ENCODE measurements around the gene MTMR8. TPM values are rescaled to one million over a fixed set of nuclear protein-coding genes. Genes with fewer than 3 reads are reported as not detected.
"Not testable (repeated sequence)": the region's sequence is repeated elsewhere in the genome, so short reads cannot be mapped to it uniquely, and the experiment has no call there.

MTMR8 gene
- total and polyA plus RNA-seq, 10 donors, result 0.22 to 9.1 (median 4.6) TPM

DNA sequence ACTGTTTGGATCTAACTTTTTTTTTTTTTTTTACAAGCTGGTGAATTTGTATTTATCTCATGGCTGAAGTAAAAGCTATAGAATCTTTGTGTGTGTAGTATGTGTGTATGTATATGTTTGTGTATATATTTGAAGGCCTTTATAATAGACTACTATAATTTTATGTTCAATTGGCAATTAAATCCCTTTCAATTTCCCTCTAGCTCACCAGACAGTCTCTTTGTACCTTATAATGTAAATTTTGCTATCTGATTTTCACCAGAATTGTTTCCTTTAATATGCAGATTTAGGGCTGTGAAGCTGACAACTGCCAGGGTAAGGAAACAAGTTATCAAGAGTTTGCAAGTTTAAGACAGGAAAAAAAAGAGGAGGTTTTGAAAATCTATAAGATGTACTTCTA, 33.1 kb upstream of the MTMR8 start:
- Histone ChIP-seq H3K9me3 (peaks cover 0 to 8% (median 0%) of the 10 kb centered on the region in 8 donors), H3K36me3 (no peaks in the 10 kb centered on the region), H3K27me3 (replicated peaks in 1 of 7) (no peaks in the 10 kb centered on the region), H3K27ac (no peak overlapping the region), H3K4me1 (no peaks in the 10 kb centered on the region), H3K4me3 (no peak overlapping the region)
- no peak for DNase-seq
- TF ChIP-seq POLR2A (IDR thresholded peaks at IDR 0.05) (no peak), POLR2AphosphoS5 (IDR thresholded peaks at IDR 0.05) (no peak)
- intact Hi-C loops (cut with DNase I; ENCODE audit: low total_unique reads), result no loop called here

DNA sequence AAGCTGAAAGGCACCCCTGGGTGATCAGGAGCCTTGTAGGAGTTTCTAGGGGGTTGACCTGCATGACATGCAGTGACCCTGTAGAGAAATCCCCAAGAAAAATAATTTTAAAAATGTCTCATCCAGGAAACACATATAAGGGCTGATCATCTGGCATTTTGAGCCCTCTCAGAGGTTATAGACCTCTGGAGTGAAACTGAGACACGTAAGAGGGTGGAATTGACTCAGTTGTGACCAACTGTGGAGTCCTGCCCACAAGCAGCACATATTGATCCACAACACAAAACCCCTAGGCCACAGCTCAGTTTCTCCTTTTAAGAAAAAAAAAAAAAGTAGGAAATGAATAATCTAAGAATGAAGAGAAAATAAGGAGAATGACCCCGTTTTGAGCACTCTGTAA, 32.5 kb upstream of the MTMR8 start:
- H3K27me3 ChIP-seq (replicated peaks in 1 of 7), result no peaks in the 10 kb centered on the region
- 40 to 49% (median 42%) methylated on average over 2 of the region's 2 CpGs for WGBS, 5 donors
- TF ChIP-seq, protein P1, sequence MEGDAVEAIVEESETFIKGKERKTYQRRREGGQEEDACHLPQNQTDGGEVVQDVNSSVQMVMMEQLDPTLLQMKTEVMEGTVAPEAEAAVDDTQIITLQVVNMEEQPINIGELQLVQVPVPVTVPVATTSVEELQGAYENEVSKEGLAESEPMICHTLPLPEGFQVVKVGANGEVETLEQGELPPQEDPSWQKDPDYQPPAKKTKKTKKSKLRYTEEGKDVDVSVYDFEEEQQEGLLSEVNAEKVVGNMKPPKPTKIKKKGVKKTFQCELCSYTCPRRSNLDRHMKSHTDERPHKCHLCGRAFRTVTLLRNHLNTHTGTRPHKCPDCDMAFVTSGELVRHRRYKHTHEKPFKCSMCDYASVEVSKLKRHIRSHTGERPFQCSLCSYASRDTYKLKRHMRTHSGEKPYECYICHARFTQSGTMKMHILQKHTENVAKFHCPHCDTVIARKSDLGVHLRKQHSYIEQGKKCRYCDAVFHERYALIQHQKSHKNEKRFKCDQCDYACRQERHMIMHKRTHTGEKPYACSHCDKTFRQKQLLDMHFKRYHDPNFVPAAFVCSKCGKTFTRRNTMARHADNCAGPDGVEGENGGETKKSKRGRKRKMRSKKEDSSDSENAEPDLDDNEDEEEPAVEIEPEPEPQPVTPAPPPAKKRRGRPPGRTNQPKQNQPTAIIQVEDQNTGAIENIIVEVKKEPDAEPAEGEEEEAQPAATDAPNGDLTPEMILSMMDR (IDR thresholded peaks at IDR 0.05 in 8 of 11, conservative IDR thresholded peaks at IDR 0.05 in 3 of 11), result no peak
- TF ChIP-seq POLR2AphosphoS5 (IDR thresholded peaks at IDR 0.05), result no peak
- TF ChIP-seq POLR2A (IDR thresholded peaks at IDR 0.05), result no peak
- no peak for DNase-seq
- H3K9me3 ChIP-seq, result peaks cover 0 to 8% (median 0%) of the 10 kb centered on the region in 8 donors
- intact Hi-C loops (cut with DNase I; ENCODE audit: low total_unique reads), result no loop called here
- no peak overlapping the region for H3K27ac ChIP-seq
- H3K4me1 ChIP-seq, result no peaks in the 10 kb centered on the region
- no peak overlapping the region for H3K4me3 ChIP-seq
- H3K36me3 ChIP-seq, result no peaks in the 10 kb centered on the region

DNA sequence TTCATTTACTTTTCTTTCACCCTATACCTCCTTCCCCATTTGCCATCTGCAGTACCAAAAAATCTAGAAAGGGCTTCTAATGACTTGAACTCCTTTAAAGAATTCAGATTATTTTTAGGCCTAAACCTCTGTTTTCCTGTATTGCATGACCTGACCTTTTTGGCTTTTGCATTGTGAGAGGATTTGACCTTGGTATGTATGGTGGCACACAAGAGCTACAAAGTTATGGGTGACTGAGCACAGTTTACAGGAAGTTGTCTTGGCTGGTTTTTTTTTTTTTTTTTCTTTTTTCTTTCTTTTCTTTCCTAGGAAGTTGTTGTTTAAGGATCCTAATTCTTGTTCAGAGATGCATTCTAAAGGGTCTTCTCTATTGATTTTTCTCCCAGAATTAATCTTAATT, 32.0 kb upstream of the MTMR8 start:
- H3K4me1 ChIP-seq, result no peaks in the 10 kb centered on the region
- H3K4me3 ChIP-seq, result no peak overlapping the region
- H3K9me3 ChIP-seq, result peaks cover 0 to 8% (median 0%) of the 10 kb centered on the region in 8 donors
- TF ChIP-seq POLR2AphosphoS5 (IDR thresholded peaks at IDR 0.05), result no peak
- TF ChIP-seq, protein P1 (IDR thresholded peaks at IDR 0.05 in 8 of 11, conservative IDR thresholded peaks at IDR 0.05 in 3 of 11), result no peak
- no peak for TF ChIP-seq POLR2A (IDR thresholded peaks at IDR 0.05)
- intact Hi-C loops (cut with DNase I; ENCODE audit: low total_unique reads), result no loop called here
- no peak for DNase-seq
- no peaks in the 10 kb centered on the region for H3K36me3 ChIP-seq
- no peaks in the 10 kb centered on the region for H3K27me3 ChIP-seq (replicated peaks in 1 of 7)
- no peak overlapping the region for H3K27ac ChIP-seq

- peaks cover 0 to 11% (median 0%) of the 10 kb centered on the region in 8 donors for H3K9me3 ChIP-seq
- H3K4me3 ChIP-seq; intact Hi-C loops (cut with DNase I; ENCODE audit: low total_unique reads); H3K27me3 ChIP-seq (replicated peaks in 1 of 7); H3K27ac ChIP-seq; H3K4me1 ChIP-seq; H3K36me3 ChIP-seq; DNase-seq: not testable (repeated sequence)
- WGBS, 5 donors, result 87 to 94% (median 93%) methylated on average over 3 to 4 of the region's 4 CpGs
These were observed 14.5 kb upstream of the MTMR8 start for GRCh38 chrX:64409730-64410129.

GRCh38 chrX:64398088-64398487, 2.8 kb upstream of the MTMR8 start:
- no peaks in the 10 kb centered on the region for H3K9me3 ChIP-seq
- no peaks in the 10 kb centered on the region for H3K36me3 ChIP-seq
- TF ChIP-seq POLR2AphosphoS5 (IDR thresholded peaks at IDR 0.05) (no peak), POLR2A (IDR thresholded peaks at IDR 0.05) (no peak)
- TF ChIP-seq, protein P1 (IDR thresholded peaks at IDR 0.05 in 8 of 11, conservative IDR thresholded peaks at IDR 0.05 in 3 of 11), result no peak
- DNase-seq, result no peak
- H3K27me3 ChIP-seq (replicated peaks in 1 of 7), result peaks cover 0 to 8% (median 0%) of the 10 kb centered on the region in 7 donors
- intact Hi-C loops (cut with DNase I; ENCODE audit: low total_unique reads), result no loop called here
- H3K4me1 ChIP-seq, result peaks cover 0 to 10% (median 5%) of the 10 kb centered on the region in 6 donors
- no peak overlapping the region for H3K4me3 ChIP-seq
- 78 to 100% (median 92%) methylated on average over 1 of the region's 1 CpG for WGBS, 5 donors
- no peak overlapping the region for H3K27ac ChIP-seq

Data from spleen (tissue), 11 donors.